ENCODE measurements around the gene BMP6. TPM values are rescaled to one million over a fixed set of nuclear protein-coding genes. Genes with fewer than 3 reads are reported as not detected.

BMP6 gene
- total RNA-seq, 1 experiment from 2014 or later = not detected

DNA sequence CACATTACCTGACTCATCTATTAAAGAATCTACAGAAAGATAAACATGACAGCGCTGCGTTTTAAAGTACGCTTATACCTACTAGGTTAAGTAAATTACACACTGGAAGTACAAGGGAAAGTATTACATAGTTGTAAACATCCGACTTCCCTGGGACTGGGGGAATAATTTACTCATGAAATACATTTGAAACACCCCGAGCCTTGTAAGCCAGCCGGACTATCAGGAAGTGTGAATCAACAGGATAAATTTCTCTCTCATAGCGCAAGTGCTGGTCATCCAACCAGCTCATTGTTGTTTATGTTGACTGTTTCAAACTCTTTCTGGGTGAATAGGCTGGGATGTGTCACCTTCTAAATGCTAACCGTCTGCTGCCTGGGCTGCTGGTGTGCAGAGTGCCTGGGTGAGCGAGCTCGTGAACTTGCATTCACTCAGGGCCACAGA, 4.9 kb downstream of the BMP6 start:
- no peaks in the 10 kb centered on the region for H3K36me3 ChIP-seq (ENCODE audit: insufficient read depth, low read length)
- no peaks in the 10 kb centered on the region for H3K9me2 ChIP-seq (replicated peaks; ENCODE audit: insufficient read depth, low read length)
- H3K79me2 ChIP-seq (ENCODE audit: low read length) = no peaks in the 10 kb centered on the region
- H3K27me3 ChIP-seq (ENCODE audit: low read length) = no peaks in the 10 kb centered on the region
- no peak overlapping the region for H3K4me3 ChIP-seq (ENCODE audit: low read length)
- H2AFZ ChIP-seq (ENCODE audit: low read length) = no peak overlapping the region
- H3K4me1 ChIP-seq (ENCODE audit: low read length) = peaks cover 10% of the 10 kb centered on the region; the same call in 1 of the 2 replicates
- H3K27ac ChIP-seq (ENCODE audit: low read length) = no peak overlapping the region
- no peak for DNase-seq
- no peaks in the 10 kb centered on the region for H4K20me1 ChIP-seq (ENCODE audit: insufficient read depth, low read depth, low read length)
- H3K9ac ChIP-seq (ENCODE audit: low read length) = no peak overlapping the region
- H3K4me2 ChIP-seq (ENCODE audit: low read depth, low read length, poor library complexity, severe bottlenecking) = no peak overlapping the region
- no peaks in the 10 kb centered on the region for H3K9me3 ChIP-seq (ENCODE audit: low read length)

DNA sequence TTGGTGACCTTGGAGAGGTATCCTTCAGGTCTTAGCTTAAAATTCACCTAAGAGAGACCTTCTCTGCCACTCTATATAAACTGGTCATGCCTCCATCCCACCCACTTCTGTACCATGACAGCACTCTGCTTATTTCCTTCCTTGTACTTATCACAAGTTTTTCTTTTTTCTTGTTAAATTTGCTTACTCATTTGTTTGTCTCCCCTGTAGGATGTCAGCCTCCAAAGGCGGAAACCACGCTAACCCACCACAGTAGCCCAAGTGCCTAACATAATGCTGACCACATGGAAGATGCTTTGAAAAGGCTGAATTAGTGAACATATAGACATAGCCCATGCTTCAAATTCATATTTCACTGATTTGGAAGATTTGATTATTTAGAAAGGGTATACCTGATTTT, 5.4 kb downstream of the BMP6 start:
- H3K4me2 ChIP-seq (ENCODE audit: low read depth, low read length, poor library complexity, severe bottlenecking) = no peak overlapping the region

DNA sequence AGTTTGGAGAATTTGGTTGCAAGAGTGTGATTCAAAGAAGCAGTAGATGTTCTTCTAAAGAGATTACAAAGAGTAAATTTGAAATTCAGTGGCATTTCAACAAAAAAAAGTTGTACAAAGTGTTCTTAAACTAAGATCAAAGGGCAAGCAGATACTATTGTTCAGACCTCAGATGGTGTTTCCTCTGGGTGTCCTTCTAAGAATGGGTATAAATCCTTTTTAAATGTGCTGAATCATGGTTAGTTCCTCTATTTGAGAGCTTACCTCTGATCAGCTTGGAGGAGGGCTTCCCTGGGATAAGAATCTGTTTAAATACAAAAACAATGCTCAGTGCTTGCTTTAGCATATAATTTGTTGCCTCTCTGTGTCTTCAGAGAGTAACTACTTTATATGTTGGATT, 6.3 kb downstream of the BMP6 start:
- Histone ChIP-seq H3K9me3 (ENCODE audit: low read length) (no peaks in the 10 kb centered on the region), H3K36me3 (ENCODE audit: insufficient read depth, low read length) (no peaks in the 10 kb centered on the region), H3K4me1 (ENCODE audit: low read length) (peaks cover 4% of the 10 kb centered on the region; the same call in 1 of the 2 replicates)

More for the DNA sequence above, 5.4 kb downstream of the BMP6 start:
- Histone ChIP-seq H3K36me3 (ENCODE audit: insufficient read depth, low read length) (no peaks in the 10 kb centered on the region), H3K79me2 (ENCODE audit: low read length) (no peaks in the 10 kb centered on the region), H3K4me1 (ENCODE audit: low read length) (peaks cover 7% of the 10 kb centered on the region; the same call in 1 of the 2 replicates), H3K27me3 (ENCODE audit: low read length) (no peaks in the 10 kb centered on the region), H3K9me3 (ENCODE audit: low read length) (no peaks in the 10 kb centered on the region), H3K27ac (ENCODE audit: low read length) (no peak overlapping the region), H3K9ac (ENCODE audit: low read length) (no peak overlapping the region), H4K20me1 (ENCODE audit: insufficient read depth, low read depth, low read length) (no peaks in the 10 kb centered on the region), H3K4me3 (ENCODE audit: low read length) (no peak overlapping the region), H2AFZ (ENCODE audit: low read length) (no peak overlapping the region), H3K9me2 (replicated peaks; ENCODE audit: insufficient read depth, low read length) (no peaks in the 10 kb centered on the region)
- no peak for DNase-seq

DNA sequence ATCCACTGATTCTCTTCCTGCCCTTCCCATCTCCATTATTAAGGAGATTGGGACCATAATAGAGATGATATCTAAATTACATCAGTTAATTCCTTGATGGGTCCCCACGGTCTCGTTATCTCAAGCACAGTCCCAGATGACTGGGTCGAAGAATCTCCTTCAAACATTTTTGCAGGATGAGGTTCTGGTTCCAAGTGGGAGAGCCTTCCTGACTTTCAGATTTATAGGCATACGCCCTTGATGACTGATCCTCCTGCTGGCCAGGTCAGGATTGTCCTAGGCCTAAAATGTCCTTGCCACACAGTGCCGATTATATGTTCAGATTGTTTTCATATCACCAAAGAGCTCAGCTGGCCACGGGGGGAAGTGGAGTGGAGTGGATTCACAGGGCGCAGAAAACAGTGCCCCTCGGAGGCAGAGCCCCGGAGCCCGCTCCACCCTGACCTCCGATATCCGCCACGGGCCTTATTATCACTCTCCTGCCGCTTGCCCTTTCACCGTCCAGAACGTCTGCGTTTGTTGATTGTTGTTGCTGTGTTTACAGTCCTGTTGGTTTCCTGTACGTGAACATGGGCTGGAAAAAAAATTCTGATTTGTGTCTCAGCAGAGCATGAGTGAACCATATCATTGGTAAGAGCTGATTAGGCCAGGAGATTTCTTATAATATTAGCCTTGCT, 8.9 kb downstream of the BMP6 start:
- Histone ChIP-seq H3K36me3 (ENCODE audit: insufficient read depth, low read length) (no peaks in the 10 kb centered on the region), H4K20me1 (ENCODE audit: insufficient read depth, low read depth, low read length) (no peaks in the 10 kb centered on the region), H3K4me3 (ENCODE audit: low read length) (no peak overlapping the region), H3K9ac (ENCODE audit: low read length) (no peak overlapping the region), H3K4me1 (ENCODE audit: low read length) (no peaks in the 10 kb centered on the region), H3K4me2 (ENCODE audit: low read depth, low read length, poor library complexity, severe bottlenecking) (no peak overlapping the region), H3K79me2 (ENCODE audit: low read length) (no peaks in the 10 kb centered on the region), H3K9me2 (replicated peaks; ENCODE audit: insufficient read depth, low read length) (no peaks in the 10 kb centered on the region), H2AFZ (ENCODE audit: low read length) (no peak overlapping the region), H3K27me3 (ENCODE audit: low read length) (no peaks in the 10 kb centered on the region), H3K27ac (ENCODE audit: low read length) (no peak overlapping the region), H3K9me3 (ENCODE audit: low read length) (no peaks in the 10 kb centered on the region)
- DNase-seq = no peak

More for the DNA sequence above, 6.3 kb downstream of the BMP6 start:
- DNase-seq = no peak
- Histone ChIP-seq H2AFZ (ENCODE audit: low read length) (no peak overlapping the region), H3K27ac (ENCODE audit: low read length) (no peak overlapping the region), H3K4me3 (ENCODE audit: low read length) (no peak overlapping the region), H3K9me2 (replicated peaks; ENCODE audit: insufficient read depth, low read length) (no peaks in the 10 kb centered on the region), H3K27me3 (ENCODE audit: low read length) (no peaks in the 10 kb centered on the region), H4K20me1 (ENCODE audit: insufficient read depth, low read depth, low read length) (no peaks in the 10 kb centered on the region), H3K9ac (ENCODE audit: low read length) (no peak overlapping the region), H3K4me2 (ENCODE audit: low read depth, low read length, poor library complexity, severe bottlenecking) (no peak overlapping the region), H3K79me2 (ENCODE audit: low read length) (no peaks in the 10 kb centered on the region)

DNA sequence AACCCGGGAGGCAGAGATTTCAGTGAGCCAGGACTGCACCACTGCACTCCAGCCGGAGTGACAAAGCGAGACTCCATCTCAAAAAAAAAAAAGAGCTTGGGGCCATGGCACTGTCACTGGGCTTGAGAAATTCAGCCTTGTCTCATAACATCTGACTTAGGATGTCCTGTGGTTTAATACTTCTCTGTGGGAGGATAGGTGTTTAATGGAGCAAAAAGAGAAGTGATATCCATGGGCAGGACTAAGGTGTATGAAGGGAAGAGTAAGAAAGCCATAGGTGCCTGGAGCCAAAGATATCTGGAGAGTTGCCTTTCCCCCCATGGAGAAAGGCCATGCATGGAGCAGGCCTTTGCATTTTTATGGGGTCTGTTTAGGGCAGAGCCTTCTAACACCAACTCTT, 11.2 kb downstream of the BMP6 start:
- no peak overlapping the region for H3K27ac ChIP-seq (ENCODE audit: low read length)
- no peak overlapping the region for H3K9ac ChIP-seq (ENCODE audit: low read length)
- H2AFZ ChIP-seq (ENCODE audit: low read length) = no peak overlapping the region
- H3K4me3 ChIP-seq (ENCODE audit: low read length) = no peak overlapping the region
- no peaks in the 10 kb centered on the region for H3K9me2 ChIP-seq (replicated peaks; ENCODE audit: insufficient read depth, low read length)
- DNase-seq = no peak
- no peaks in the 10 kb centered on the region for H3K9me3 ChIP-seq (ENCODE audit: low read length)
- H3K4me1 ChIP-seq (ENCODE audit: low read length) = no peaks in the 10 kb centered on the region
- no peaks in the 10 kb centered on the region for H4K20me1 ChIP-seq (ENCODE audit: insufficient read depth, low read depth, low read length)
- H3K4me2 ChIP-seq (ENCODE audit: low read depth, low read length, poor library complexity, severe bottlenecking) = no peak overlapping the region
- no peaks in the 10 kb centered on the region for H3K27me3 ChIP-seq (ENCODE audit: low read length)
- H3K36me3 ChIP-seq (ENCODE audit: insufficient read depth, low read length) = no peaks in the 10 kb centered on the region
- H3K79me2 ChIP-seq (ENCODE audit: low read length) = no peaks in the 10 kb centered on the region

DNA sequence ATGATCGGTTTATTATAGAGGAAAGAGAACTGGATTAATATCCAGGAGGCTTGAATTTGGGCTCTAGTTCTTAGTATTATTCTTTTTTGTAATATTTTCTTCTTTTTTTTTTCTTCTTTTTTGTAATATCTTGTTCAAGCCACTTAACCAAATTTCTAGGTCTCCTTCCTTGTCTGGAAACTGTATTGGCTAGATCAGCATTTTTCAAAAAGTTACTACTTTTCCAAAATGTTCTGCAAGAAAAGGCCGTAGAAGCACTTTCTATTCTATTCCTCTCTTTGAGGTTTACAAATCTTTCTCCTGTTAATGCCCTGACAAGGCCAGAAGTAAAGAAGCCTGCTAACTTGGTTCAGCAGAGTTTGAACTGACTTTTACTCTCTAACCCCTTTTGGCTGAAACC, 12.0 kb downstream of the BMP6 start:
- no peaks in the 10 kb centered on the region for H3K79me2 ChIP-seq (ENCODE audit: low read length)

DNA sequence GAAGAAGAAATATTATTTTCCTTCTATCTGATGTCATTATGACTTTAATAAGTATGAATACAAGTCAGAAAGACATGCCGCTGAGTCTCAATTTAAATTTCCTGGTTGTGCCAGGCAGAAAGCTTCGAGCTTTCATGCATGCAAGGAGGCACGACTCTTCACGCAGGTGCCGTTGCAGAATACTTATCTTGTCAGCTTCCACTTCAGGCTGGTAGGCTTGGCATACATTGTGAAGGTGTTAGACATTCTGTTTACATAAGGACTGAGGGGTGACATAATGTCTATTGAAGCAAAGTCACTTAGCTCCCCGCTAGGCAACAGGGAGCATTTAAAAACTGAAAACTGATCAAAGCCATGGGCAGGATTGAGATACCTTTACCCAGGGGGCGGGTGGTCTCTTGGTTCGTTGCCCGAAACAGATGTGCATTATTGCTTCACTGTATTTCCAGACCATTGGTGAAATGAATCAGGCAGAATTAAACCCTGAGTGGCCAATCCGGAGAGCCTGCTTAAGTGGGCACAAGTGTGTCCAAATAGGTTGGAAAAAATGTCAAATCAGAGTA, 16.4 kb downstream of the BMP6 start:
- H3K36me3 ChIP-seq (ENCODE audit: insufficient read depth, low read length) = no peaks in the 10 kb centered on the region
- no peaks in the 10 kb centered on the region for H3K9me2 ChIP-seq (replicated peaks; ENCODE audit: insufficient read depth, low read length)
- H3K27me3 ChIP-seq (ENCODE audit: low read length) = no peaks in the 10 kb centered on the region
- H3K4me1 ChIP-seq (ENCODE audit: low read length) = no peaks in the 10 kb centered on the region
- DNase-seq = no peak
- no peaks in the 10 kb centered on the region for H3K79me2 ChIP-seq (ENCODE audit: low read length)
- H3K4me3 ChIP-seq (ENCODE audit: low read length) = no peak overlapping the region
- no peak overlapping the region for H2AFZ ChIP-seq (ENCODE audit: low read length)
- no peaks in the 10 kb centered on the region for H4K20me1 ChIP-seq (ENCODE audit: insufficient read depth, low read depth, low read length)
- no peak overlapping the region for H3K27ac ChIP-seq (ENCODE audit: low read length)
- H3K9me3 ChIP-seq (ENCODE audit: low read length) = no peaks in the 10 kb centered on the region
- no peak overlapping the region for H3K4me2 ChIP-seq (ENCODE audit: low read depth, low read length, poor library complexity, severe bottlenecking)
- H3K9ac ChIP-seq (ENCODE audit: low read length) = no peak overlapping the region

More for the DNA sequence above, 12.0 kb downstream of the BMP6 start:
- H3K4me1 ChIP-seq (ENCODE audit: low read length) = no peaks in the 10 kb centered on the region
- no peak overlapping the region for H3K9ac ChIP-seq (ENCODE audit: low read length)
- H3K27me3 ChIP-seq (ENCODE audit: low read length) = no peaks in the 10 kb centered on the region
- DNase-seq = no peak
- no peaks in the 10 kb centered on the region for H3K9me2 ChIP-seq (replicated peaks; ENCODE audit: insufficient read depth, low read length)
- no peaks in the 10 kb centered on the region for H4K20me1 ChIP-seq (ENCODE audit: insufficient read depth, low read depth, low read length)
- H2AFZ ChIP-seq (ENCODE audit: low read length) = no peak overlapping the region
- no peaks in the 10 kb centered on the region for H3K36me3 ChIP-seq (ENCODE audit: insufficient read depth, low read length)
- H3K27ac ChIP-seq (ENCODE audit: low read length) = no peak overlapping the region
- H3K4me2 ChIP-seq (ENCODE audit: low read depth, low read length, poor library complexity, severe bottlenecking) = no peak overlapping the region
- H3K9me3 ChIP-seq (ENCODE audit: low read length) = no peaks in the 10 kb centered on the region
- no peak overlapping the region for H3K4me3 ChIP-seq (ENCODE audit: low read length)

DNA sequence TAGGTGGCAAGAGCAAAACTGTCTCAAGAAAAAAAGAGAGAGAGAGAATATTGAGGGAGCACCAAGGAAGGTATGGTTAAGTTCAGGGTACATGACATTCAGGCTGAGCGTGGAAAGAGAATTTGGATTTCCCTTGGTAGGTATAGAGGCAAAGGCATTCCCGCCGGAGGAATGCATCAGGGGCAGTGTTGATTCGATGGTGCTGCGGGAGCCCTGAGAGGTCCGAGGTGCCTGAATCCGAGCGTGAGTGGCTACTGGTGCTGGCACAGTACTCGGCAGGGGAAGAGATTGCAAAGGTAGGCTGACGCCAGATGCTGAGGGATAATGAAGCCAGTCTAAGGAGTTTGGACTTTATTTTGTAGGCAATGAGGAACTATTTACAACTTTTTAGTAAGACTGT, 20.0 kb downstream of the BMP6 start:
- no peaks in the 10 kb centered on the region for H3K9me2 ChIP-seq (replicated peaks; ENCODE audit: insufficient read depth, low read length)
- no peak overlapping the region for H3K4me2 ChIP-seq (ENCODE audit: low read depth, low read length, poor library complexity, severe bottlenecking)
- no peaks in the 10 kb centered on the region for H3K36me3 ChIP-seq (ENCODE audit: insufficient read depth, low read length)

More for the DNA sequence above, 20.0 kb downstream of the BMP6 start:
- no peaks in the 10 kb centered on the region for H3K79me2 ChIP-seq (ENCODE audit: low read length)
- H3K9ac ChIP-seq (ENCODE audit: low read length) = no peak overlapping the region
- H4K20me1 ChIP-seq (ENCODE audit: insufficient read depth, low read depth, low read length) = no peaks in the 10 kb centered on the region
- no peak overlapping the region for H3K27ac ChIP-seq (ENCODE audit: low read length)
- H3K9me3 ChIP-seq (ENCODE audit: low read length) = no peaks in the 10 kb centered on the region
- no peak overlapping the region for H2AFZ ChIP-seq (ENCODE audit: low read length)
- no peak for DNase-seq
- no peaks in the 10 kb centered on the region for H3K4me1 ChIP-seq (ENCODE audit: low read length)
- no peak overlapping the region for H3K4me3 ChIP-seq (ENCODE audit: low read length)
- no peaks in the 10 kb centered on the region for H3K27me3 ChIP-seq (ENCODE audit: low read length)
